Stimulated activated CD8-positive, alpha-beta memory T cell treated with anti-CD3 and anti-CD28 coated beads, Interleukin-4, amount 100 ng/mL, for 4 hours (primary cell): ENCODE data around the gene IGSF9B.

Source experiments
- DNase-seq, 2 donors: peaks; one replicate each; pipeline ENCODE4 v3.0.0-alpha.2; 2020; ENCODE audit warnings: low read depth in 2 of 2, low spot score in 1 of 2

Gene IGSF9B

GRCh38 chr11:133903875-133904817, 52.6 kb downstream of the IGSF9B start:
- no peak for DNase-seq

- DNase-seq = no peak
Observed at GRCh38 chr11:133903056-133903455, 53.7 kb downstream of the IGSF9B start.

- no peak for DNase-seq
Observed at GRCh38 chr11:133902506-133902905, 54.3 kb downstream of the IGSF9B start.

GRCh38 chr11:133901999-133902398, 54.8 kb downstream of the IGSF9B start:
- no peak for DNase-seq

- no peak for DNase-seq
Observed at GRCh38 chr11:133901316-133901715, 55.5 kb downstream of the IGSF9B start.

GRCh38 chr11:133900176-133901105, 56.3 kb downstream of the IGSF9B start:
- DNase-seq = no peak

GRCh38 chr11:133898770-133899115, 58.0 kb downstream of the IGSF9B start:
- DNase-seq = no peak

- DNase-seq = no peak
Observed at GRCh38 chr11:133898031-133898769, 58.6 kb downstream of the IGSF9B start.

GRCh38 chr11:133897331-133897650, 59.5 kb downstream of the IGSF9B start:
- no peak for DNase-seq

- no peak for DNase-seq
Observed at GRCh38 chr11:133896642-133897330, 60.0 kb downstream of the IGSF9B start.

- DNase-seq = no peak
Observed at GRCh38 chr11:133896028-133896427, 60.7 kb downstream of the IGSF9B start.

GRCh38 chr11:133895551-133895950, 61.2 kb downstream of the IGSF9B start:
- DNase-seq = no peak

- DNase-seq = no peak
Observed at GRCh38 chr11:133895061-133895479, 61.7 kb downstream of the IGSF9B start.

- DNase-seq = no peak
Observed at GRCh38 chr11:133893381-133893780, 63.4 kb downstream of the IGSF9B start.

GRCh38 chr11:133892584-133893380, 64.0 kb downstream of the IGSF9B start:
- DNase-seq = no peak

GRCh38 chr11:133892126-133892525, 64.6 kb downstream of the IGSF9B start:
- no peak for DNase-seq

GRCh38 chr11:133889893-133890292, 66.9 kb downstream of the IGSF9B start:
- no peak for DNase-seq

- DNase-seq = no peak
Observed at GRCh38 chr11:133889188-133889587, 67.6 kb downstream of the IGSF9B start.

- no peak for DNase-seq
Observed at GRCh38 chr11:133887692-133888332, 69.0 kb downstream of the IGSF9B start.
